ENCODE results near the gene HTR3C.

- no peak for TF ChIP-seq CTCF (IDR thresholded peaks at IDR 0.05)
- TF ChIP-seq POLR2A (IDR thresholded peaks at IDR 0.05): no peak
- TF ChIP-seq EP300 (IDR thresholded peaks at IDR 0.05): no peak
Measured at GRCh38 chr3:184082034-184082433, 29.2 kb downstream of the HTR3C start.

Measured in tibial nerve (tissue), 4 donors.